ENCODE measurements around the gene KCTD12. TPM values are rescaled to one million over a fixed set of nuclear protein-coding genes. Genes with fewer than 3 reads are reported as not detected.

KCTD12 gene
- total and polyA plus RNA-seq, 5 experiments from 2014 or later, result 0.29 to 14.0 (median 0.58) TPM

Other genes starting within 250 kb of the KCTD12 start
- gene ACOD1, start 62.1 kb upstream of the KCTD12 start, total RNA-seq, result not detected
- gene ACOD1, start 62.1 kb upstream of the KCTD12 start, polyA plus RNA-seq, result not detected
- 10 to 100 TPM; 48.8 to 49.6 TPM for gene CLN5, start 105.7 kb upstream of the KCTD12 start, total RNA-seq
- 10 to 100 TPM; 16.9 to 30.8 (median 25.8) TPM for gene CLN5, start 105.7 kb upstream of the KCTD12 start, polyA plus RNA-seq
- gene FBXL3, start 140.8 kb upstream of the KCTD12 start, total RNA-seq, result 100 to 1,000 TPM in 1 of 2 experiments, 10 to 100 TPM in 1; 96.5 to 106 TPM
- 10 to 100 TPM; 29.3 to 44.7 (median 32.6) TPM for gene FBXL3, start 140.8 kb upstream of the KCTD12 start, polyA plus RNA-seq

Data from naive thymus-derived CD8-positive, alpha-beta T cell (primary cell).